Gastrocnemius medialis (tissue), 4 donors: ENCODE results near the gene CMIP. TPM values are rescaled to one million over a fixed set of nuclear protein-coding genes. Genes with fewer than 3 reads are reported as not detected.

Experiments used
- ATAC-seq, 2 donors: fragments of 150-250 bp; one replicate each; pipeline ENCODE4 v1.9.1; 2016
- DNase-seq, 2 donors: peaks; one replicate each; pipeline ENCODE4 v3.0.0-alpha.2; 2019
- H3K27ac ChIP-seq, 4 donors: fragments of 200-600 bp; sonication (generic); 1 replicate in 1 of 4; 2 replicates in 3 of 4; pipeline ENCODE4 v1.5.1; 2016 to 2018; ENCODE audit warnings: mild to moderate bottlenecking in 2 of 4, moderate library complexity in 1 of 4
- H3K27me3 ChIP-seq, 3 donors: fragments of 200-600 bp; sonication (generic) in 2 of 3; 1 replicate in 1 of 3; 2 replicates in 2 of 3; pipeline versions ENCODE4 v1.5.1 to v1.6.0; 2016 to 2019; ENCODE audit warnings: mild to moderate bottlenecking in 1 of 3, moderate library complexity in 1 of 3
- H3K36me3 ChIP-seq, 2 donors: fragments of 200-600 bp; sonication (generic) in 1 of 2; one replicate each; pipeline ENCODE4 v1.5.1; 2017 to 2018
- H3K4me1 ChIP-seq, 2 donors: fragments of 200-600 bp; sonication (generic) in 1 of 2; one replicate each; pipeline ENCODE4 v1.5.1; 2016 to 2017; ENCODE audit warnings: mild to moderate bottlenecking in 2 of 2
- H3K4me3 ChIP-seq, 4 donors: fragments of 200-600 bp; sonication (generic) in 3 of 4; 1 replicate in 1 of 4; 2 replicates in 3 of 4; pipeline ENCODE4 v1.5.1; 2016 to 2019; ENCODE audit warnings: mild to moderate bottlenecking in 2 of 4
- H3K9me3 ChIP-seq, 3 donors: fragments of 200-600 bp; sonication (generic) in 2 of 3; 1 replicate in 1 of 3; 2 replicates in 2 of 3; pipeline ENCODE4 v1.5.1; 2016 to 2019
- POLR2A ChIP-seq, 2 donors: fragments of 450-650 bp; IDR thresholded peaks; one replicate each; pipeline ENCODE4 v1.6.1; 2017; ENCODE audit warnings: antibody characterized with exemption in 2 of 2, mild to moderate bottlenecking in 2 of 2, moderate library complexity in 2 of 2
- in situ Hi-C, 4 donors: fragments of 200-750 bp; cut with MboI; loops; one replicate each; pipeline versions ENCODE4 v1.15.0 to v1.8.0; 2017; ENCODE audit warnings: low sequenced_read_pairs in 4 of 4
- intact Hi-C: fragments of 100-400 bp; cut with DNase I; formaldehyde crosslinking; loops from one replicate; pipeline ENCODE4 v1.15.1; 2023; ENCODE audit warnings: low total_unique reads
- total RNA-seq, 4 donors: library from RNA; depleted of rRNA; stranded (reverse); fragments of >200 nt; gene quantifications; one replicate each; pipeline versions ENCODE4 v1.1.0 to v1.2.3, GENCODE V29; 2016
- TF ChIP-seq, protein P1 (sequence below), 5 experiments: fragments of 450-650 bp in 3 of 5; fragments of 200-600 bp in 2 of 5; sonication (generic) in 2 of 5; IDR thresholded peaks in 4 of 5; conservative IDR thresholded peaks in 1 of 5; 1 replicate in 4 of 5; 2 replicates in 1 of 5; pipeline ENCODE4 v1.5.1; 2016 to 2019; ENCODE audit warnings: antibody characterized with exemption in 5 of 5, mild to moderate bottlenecking in 3 of 5, moderate library complexity in 3 of 5

CMIP gene
- total RNA-seq, 4 donors from 2014 or later, result 0.90 to 5.1 (median 2.7) TPM

- TF ChIP-seq, protein P1, sequence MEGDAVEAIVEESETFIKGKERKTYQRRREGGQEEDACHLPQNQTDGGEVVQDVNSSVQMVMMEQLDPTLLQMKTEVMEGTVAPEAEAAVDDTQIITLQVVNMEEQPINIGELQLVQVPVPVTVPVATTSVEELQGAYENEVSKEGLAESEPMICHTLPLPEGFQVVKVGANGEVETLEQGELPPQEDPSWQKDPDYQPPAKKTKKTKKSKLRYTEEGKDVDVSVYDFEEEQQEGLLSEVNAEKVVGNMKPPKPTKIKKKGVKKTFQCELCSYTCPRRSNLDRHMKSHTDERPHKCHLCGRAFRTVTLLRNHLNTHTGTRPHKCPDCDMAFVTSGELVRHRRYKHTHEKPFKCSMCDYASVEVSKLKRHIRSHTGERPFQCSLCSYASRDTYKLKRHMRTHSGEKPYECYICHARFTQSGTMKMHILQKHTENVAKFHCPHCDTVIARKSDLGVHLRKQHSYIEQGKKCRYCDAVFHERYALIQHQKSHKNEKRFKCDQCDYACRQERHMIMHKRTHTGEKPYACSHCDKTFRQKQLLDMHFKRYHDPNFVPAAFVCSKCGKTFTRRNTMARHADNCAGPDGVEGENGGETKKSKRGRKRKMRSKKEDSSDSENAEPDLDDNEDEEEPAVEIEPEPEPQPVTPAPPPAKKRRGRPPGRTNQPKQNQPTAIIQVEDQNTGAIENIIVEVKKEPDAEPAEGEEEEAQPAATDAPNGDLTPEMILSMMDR (IDR thresholded peaks at IDR 0.05 in 4 of 5, conservative IDR thresholded peaks at IDR 0.05 in 1 of 5), result no peak
- TF ChIP-seq POLR2A (IDR thresholded peaks at IDR 0.05), result no peak
These were observed 17.4 kb upstream of the CMIP start for GRCh38 chr16:81427219-81427618.

DNA sequence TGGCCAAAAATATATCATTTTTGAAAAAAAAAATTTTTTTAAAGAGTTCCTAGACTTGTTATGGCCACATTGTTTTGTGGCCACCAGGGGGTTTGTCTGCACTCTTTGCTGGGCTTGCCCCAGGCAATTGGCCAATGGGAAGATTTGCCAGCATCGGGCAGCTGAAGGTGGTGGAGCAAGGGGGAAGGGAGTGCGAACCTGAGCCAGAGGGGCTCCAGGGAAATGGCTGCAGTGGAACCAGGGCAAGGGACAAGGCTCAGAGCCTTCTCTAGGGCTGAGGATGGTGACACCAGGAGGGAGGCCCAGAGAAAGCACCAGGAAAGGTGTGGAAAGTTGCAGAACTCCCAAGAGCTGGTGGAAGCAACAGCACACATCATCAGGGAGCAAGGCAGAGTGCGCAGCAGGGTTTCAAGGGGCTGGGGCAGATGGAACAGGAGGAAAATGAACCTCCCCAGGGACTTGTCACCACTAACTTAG, 15.5 kb upstream of the CMIP start:
- Histone ChIP-seq H3K9me3 (no peaks in the 10 kb centered on the region), H3K4me3 (no peak overlapping the region), H3K36me3 (no peaks in the 10 kb centered on the region), H3K27me3 (no peaks in the 10 kb centered on the region), H3K4me1 (peaks cover 3 to 9% of the 10 kb centered on the region in 2 donors), H3K27ac (no peak overlapping the region)
- DNase-seq, result no peak
- in situ Hi-C loops, result no loop called here
- ATAC-seq, result no peak
- TF ChIP-seq POLR2A (IDR thresholded peaks at IDR 0.05), result no peak
- TF ChIP-seq, protein P1 (IDR thresholded peaks at IDR 0.05 in 4 of 5, conservative IDR thresholded peaks at IDR 0.05 in 1 of 5), result peak in 3 of 5 experiments; percentile 15 to 42 (median 17)
- intact Hi-C loops, result no loop called here

More at GRCh38 chr16:81427219-81427618, 17.4 kb upstream of the CMIP start:
- ATAC-seq, result no peak
- no peak for DNase-seq
- Histone ChIP-seq H3K36me3 (no peaks in the 10 kb centered on the region), H3K4me3 (no peak overlapping the region), H3K27ac (no peak overlapping the region), H3K9me3 (no peaks in the 10 kb centered on the region), H3K4me1 (peaks cover 3 to 9% of the 10 kb centered on the region in 2 donors), H3K27me3 (no peaks in the 10 kb centered on the region)
- in situ Hi-C loops, result no loop called here
- intact Hi-C loops, result no loop called here

DNA sequence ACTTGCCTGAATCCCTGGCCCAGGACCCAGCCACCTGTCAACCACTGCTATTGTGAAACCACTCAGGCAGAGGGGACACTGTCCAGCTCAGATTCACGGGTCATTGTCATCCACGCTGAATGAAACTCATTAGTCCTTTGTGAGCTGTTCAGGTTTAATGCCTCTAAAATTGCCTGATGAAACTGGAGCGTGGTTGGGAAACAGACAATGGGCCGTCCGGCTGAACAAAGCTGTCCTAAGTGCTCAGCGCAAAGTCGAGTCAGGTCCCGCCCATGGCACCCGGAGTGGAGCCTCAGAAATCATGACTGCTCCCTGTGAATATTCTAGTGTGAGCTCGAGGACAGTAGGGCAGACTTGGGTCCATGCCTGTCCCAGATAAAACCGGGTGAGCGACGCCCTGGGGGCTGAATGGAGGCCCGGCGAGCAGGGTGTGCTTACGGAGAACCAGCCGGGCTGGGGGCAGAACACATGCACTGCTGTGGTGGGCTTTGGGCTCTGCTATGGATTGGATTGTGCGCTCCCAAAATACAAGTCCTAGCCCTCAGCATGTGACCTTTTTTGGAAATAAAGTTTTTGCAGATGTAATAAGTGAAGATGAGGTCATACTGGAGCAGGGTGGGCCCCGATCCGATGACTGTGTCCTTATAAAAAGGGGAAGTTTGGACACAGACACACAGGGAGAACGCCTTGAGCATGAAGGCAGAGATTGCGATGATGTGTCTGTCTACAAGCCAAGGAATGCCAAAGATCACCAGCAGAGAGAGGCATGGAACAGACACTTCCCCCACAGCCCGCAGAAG, 12.9 kb upstream of the CMIP start:
- TF ChIP-seq, protein P1 (IDR thresholded peaks at IDR 0.05 in 4 of 5, conservative IDR thresholded peaks at IDR 0.05 in 1 of 5), result no peak
- no peak for TF ChIP-seq POLR2A (IDR thresholded peaks at IDR 0.05)
- Histone ChIP-seq H3K36me3 (no peaks in the 10 kb centered on the region), H3K27me3 (no peaks in the 10 kb centered on the region), H3K9me3 (no peaks in the 10 kb centered on the region), H3K4me3 (peak overlapping the region in 1 of 4 donors; percentile 21), H3K27ac (peak overlapping the region; percentile 20 to 67 (median 54)), H3K4me1 (peaks cover 3 to 9% of the 10 kb centered on the region in 2 donors)
- peak; percentile 33 to 53 for DNase-seq
- intact Hi-C loops, result no loop called here
- peak; percentile 93 for ATAC-seq
- in situ Hi-C loops, result no loop called here

DNA sequence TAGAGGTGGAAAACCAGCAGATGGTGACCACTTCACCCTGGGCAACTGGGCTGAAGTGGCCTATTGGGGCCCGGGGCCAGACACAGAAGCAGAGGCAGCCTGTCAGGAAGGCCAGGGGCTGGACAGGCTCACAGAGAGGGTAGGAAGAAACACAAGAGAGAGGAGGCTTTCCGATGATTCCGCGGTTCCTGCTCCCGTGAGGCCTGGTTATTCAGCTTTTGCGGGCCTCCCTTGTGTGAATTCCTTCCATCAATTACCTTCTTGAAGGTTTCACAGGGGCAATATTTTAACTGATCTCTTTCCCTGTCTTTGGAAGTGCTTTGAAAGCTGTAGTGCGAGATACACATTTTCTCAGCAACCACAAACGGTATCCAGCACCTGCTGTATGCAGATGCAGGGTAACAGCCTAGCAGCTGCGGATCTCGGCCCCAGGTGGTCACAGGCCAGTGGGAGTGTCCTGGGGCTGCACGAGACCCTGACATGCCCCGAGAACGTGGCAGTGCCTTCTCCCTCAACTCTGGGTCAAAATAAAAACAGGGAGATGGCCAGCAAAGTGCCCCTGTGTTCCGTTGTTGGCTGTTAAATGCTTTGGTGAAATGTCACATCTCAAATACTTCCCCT, 11.6 kb upstream of the CMIP start:
- intact Hi-C loops (no loop called here), in situ Hi-C loops (no loop called here)
- Histone ChIP-seq H3K4me3 (no peak overlapping the region), H3K9me3 (no peaks in the 10 kb centered on the region), H3K27ac (no peak overlapping the region), H3K36me3 (no peaks in the 10 kb centered on the region), H3K4me1 (peaks cover 3 to 9% of the 10 kb centered on the region in 2 donors), H3K27me3 (no peaks in the 10 kb centered on the region)
- DNase-seq (no peak), ATAC-seq (no peak)
- TF ChIP-seq, protein P1 (IDR thresholded peaks at IDR 0.05 in 4 of 5, conservative IDR thresholded peaks at IDR 0.05 in 1 of 5), result no peak
- no peak for TF ChIP-seq POLR2A (IDR thresholded peaks at IDR 0.05)
